HG03196 (cell line): ENCODE results near the gene SEPHS1.
A peak's percentile ranks its signal among the peaks of the same experiment; 100 is the strongest.
"Not testable (repeated sequence)": the region's sequence is repeated elsewhere in the genome, so short reads cannot be mapped to it uniquely, and the experiment has no call there.

Source experiments
- ATAC-seq: cut with Tn5 transposase; IDR thresholded peaks from one replicate; pipeline ENCODE4 v1.9.1; 2021; ENCODE audit not compliant: unreplicated experiment

The SEPHS1 gene

DNA sequence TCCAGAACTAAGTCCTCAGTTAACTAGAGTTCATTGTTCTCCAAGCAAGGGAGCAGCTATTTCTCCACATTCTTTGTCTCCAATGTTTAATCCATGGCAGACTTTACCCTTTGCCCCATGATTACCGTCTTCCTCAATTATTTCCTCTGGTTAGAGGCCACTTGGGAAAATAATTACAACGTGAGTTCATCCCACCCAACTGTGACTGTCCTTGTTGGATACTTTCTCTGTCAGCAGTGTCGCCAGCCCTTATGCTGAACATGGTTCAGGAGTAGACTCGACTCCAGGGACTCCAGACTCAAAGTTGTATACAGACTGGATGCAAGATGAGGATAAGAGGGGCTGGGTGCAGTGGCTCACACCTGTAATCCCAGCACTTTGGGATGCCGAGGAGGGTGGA is 17.1 kb upstream of the SEPHS1 start:
- no peak for ATAC-seq

DNA sequence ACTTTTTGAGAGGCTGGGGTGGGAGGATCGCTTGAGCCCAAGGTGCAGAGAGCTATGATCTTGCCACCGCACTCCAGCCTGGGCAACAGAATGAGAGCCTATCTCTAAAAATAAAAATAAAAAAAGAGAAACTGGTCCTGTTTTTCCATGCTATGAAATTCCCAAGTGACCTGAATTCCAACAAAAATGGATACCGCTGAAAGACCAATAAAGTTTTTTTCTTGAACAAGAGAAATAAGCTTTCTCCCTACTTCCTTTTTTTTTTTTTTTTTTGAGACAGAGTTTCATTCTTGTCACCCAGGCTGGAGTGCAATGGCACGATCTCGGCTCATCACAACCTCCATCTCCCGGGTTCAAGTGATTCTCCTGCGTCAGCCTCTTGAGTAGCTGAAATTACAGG is 12.5 kb upstream of the SEPHS1 start:
- ATAC-seq, result no peak

DNA sequence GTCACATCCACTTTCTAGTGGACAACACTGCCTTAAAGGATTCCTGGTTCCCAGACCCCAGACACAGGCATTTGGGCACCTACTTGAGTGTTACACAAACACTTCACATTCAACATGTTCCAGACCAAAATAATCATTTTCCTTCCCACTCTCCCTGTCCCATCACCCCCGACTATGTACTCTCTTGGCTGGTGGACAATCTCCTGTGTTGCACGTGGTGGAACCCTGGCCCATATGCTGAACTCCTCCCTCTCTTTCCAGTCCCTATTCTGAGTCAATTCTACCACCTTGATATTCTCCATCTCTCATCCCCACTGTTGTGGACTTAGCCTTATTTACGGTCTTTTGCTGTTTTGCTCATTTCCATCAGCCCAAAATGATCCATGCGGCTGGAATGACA is 8.3 kb upstream of the SEPHS1 start:
- no peak for ATAC-seq

DNA sequence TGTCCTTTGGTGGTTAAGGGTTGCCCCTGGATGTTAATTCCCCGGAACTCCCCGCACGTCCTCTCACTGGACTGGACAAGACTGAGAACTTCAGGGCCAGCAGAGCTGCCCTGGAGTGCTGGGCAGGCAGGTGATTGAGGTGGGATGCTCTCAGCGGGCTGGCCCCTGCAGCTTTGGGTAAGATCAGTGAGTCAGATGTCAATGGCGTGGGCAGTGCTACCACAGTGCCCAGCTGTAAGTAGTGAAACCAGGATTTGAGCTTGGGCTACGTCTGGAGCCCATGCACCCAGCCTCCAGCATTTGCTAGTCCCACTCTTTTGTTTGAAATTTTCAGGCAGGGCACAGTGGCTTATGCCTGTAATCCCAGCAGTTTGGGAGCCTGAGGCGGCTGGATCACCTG is 6.7 kb upstream of the SEPHS1 start:
- no peak for ATAC-seq

DNA sequence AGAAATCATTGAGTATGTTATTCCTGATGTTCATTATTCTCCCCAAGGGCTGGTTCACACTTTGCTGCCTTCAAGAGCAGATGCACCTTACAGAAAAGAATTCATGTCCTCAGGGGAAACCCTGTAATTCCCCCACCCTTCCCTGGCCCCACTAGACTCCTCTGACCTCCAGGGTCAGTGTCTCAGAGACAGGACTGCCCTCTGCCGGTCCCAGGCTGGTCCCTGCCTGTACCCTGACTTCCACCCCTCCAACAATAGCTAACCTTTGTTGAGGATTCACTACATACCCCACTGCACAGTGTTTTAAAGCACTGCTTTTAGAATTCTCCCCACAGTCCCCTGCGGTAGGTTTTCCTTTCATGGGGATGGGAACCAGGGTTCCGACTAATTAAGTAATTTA is 4.4 kb upstream of the SEPHS1 start:
- no peak for ATAC-seq

DNA sequence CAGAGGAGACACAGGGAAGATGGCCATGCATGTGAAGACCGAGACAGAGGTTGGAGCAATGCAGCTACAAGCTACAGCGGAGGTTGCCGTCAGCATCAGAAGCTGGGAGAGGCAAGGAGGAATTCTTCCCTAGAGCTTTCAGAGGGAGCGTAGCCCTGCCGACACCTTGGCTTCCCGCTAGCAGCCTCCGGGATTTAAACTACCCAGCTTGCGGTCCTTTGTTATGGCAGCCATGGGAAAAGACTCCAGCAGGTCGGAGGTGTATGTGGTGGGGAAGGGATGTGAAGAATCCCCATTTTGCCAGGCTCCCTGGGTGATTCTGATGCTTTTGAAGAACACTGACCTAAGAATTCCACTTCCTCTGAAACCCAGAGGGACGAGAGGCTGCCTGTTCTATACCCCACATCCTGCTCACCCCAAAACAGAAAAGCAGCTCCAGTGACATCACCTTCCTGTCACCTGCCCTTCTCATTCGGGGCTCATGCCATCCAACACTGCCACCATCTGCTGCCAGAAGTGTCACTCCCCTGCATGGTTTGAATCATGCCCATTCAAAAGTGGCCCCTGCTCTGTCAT is 3.3 kb upstream of the SEPHS1 start:
- no peak for ATAC-seq

DNA sequence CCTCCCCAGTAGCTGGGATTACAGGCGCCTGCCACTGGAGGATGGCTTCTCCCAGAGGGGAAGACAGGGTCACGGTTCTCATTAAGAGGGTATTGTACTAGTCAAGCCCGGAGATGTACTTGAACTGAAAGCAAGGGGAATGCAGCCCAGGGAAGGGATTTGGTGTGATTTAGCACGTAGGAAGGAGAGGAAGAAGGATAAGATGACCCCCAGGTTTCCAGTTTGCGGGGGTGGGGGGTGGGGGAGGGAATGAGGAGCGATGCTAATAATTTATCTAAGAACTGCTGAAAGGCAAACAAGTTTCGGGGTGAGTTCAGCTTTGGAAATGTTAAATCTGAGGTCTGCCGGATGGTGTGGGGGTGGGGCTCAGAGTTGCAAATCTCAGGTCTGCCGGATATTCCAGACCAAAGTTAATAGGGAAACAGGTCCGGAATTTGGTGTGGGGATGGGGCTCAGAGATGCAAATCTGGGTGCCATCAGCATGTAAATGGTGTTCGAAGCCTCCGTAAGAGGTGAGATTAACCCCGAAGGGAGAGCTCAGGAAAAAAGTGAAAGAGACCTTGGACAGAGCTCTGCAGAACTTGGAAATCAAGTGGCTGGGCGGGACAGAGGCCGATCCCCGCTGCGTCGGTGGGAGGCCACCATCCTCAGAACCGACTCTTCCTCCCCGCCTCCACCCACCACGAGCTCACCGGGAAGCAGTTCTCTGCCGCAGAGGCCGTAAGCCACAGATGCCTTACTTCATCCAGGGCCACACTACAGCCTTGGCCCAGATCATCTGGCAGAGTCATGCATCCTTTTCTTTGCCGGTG is 1.6 kb upstream of the SEPHS1 start:
- ATAC-seq, result no peak

DNA sequence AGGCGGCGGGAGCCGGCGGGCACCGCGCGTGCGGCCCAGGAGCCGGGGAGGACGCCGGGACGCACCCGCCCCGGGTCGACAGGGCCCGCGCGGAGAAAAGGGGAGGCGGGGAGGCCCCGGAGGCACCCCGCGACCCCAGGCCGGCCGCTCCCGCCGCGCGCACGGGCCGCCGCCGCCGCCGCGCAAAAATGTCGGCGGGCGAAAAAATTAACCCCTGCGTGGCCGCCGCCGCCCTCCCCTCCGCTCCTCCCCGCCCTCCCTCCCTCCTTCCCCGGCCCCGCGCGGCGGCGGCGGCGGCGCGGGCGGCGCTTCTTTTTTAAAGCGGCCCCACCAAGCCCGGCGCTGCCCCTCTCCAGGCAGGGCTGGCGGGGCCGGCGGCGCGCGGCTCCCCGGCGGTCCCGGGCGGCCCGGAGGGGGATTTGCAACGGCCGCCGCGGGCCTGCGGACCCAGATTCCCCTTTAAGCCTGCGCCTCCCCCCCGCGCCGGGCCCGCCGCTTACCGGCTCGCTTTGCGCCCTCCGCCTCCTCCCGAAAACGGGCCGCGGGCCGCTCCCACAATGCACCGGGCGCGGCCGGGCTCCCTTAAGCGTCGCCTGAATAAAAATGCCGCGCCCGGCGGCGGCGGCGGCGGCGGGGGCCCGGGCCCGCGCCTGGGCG is 465 bp downstream of the SEPHS1 start:
- peak; percentile 44 for ATAC-seq

DNA sequence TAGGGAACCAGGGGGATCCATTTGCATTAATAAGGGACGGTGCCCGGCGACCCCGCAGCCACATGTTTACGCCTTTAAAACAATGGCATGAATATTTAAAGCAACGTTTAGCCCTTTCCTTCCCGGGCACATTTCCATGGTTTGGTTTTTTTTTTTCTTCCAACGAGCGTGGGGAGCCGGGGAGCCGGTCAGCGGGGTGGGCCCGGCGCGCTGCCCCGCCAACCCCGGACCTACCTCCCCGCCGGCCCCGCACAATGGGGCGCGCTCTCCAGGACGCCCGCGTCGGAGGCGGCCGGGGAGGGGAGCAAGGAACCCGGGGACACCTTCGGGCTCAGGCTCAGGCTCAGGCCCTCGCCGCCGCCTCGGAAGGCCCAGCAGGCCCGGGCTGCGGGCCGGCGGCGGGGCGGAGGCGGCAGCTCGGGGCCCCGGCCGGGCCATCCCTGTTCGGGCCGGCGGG is 1.0 kb downstream of the SEPHS1 start:
- peak; percentile 20 for ATAC-seq

DNA sequence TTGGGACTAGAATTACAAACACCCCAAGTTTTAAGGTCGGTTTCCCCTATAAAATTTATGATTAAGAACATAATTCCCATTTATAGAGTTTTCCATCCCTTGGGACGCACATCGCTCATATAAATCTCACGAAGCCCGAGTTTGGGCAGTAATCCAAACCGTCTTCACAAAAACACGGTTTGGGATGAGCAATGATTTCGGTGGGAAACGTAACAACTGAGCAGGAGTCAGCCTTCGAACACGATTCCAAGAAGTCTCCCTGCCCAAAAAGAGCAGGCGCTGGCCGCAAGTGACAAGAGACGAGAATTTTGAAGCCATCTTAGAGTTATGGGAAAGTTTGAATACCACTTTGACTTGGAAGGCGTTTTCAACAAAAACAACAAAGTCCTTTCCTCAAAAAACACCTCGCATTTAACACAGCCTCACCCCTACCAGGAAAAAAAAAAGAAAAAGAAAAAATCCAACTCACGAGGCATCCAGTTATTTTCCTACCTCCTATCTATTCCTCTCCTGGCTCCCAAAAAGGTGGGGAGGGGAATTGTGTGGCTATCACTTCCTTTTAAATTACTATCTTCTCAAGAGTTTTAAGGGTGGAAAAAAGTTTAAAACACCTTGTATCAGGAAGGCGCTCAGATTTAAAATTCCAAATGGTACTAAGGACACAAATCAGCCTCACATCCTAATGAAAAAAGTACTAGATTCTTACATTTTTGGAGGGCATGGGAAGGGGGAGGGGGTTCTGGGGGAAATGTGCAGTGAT is 1.6 kb downstream of the SEPHS1 start:
- ATAC-seq, result no peak

DNA sequence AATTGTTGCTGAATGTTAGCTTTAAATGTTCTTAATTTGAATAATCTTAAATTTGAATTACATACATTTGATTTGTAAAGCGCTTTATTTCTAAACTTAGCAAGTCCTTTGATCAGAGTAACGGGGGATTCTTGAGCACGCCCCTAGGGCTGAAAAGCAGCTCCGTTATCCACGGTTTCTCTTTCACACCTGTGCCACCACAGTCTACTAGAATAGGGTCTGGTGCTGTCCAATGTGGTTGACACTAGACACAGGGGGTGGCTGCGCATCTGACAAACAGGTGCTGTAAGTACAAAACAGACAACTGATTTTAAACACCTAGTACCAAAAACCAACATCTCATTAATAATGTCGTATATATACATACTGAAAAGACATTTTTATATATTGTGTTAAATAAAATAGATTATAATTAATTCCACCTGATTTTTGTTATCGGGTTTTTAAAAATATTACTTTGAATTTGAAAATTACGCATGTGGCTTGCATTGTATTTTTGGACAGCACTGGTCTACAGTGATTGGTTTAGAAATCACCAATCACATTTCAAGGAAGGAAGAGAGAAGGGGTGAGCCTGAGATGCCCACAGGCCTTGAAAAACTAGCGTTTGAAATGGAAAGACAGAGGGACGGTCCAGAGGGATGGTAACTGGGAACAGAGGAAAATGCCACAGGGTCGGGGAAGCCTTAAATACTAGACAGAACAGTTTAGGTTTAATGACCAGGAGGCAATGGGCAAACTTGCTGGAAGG is 7.3 kb downstream of the SEPHS1 start:
- peak; percentile 62 for ATAC-seq

DNA sequence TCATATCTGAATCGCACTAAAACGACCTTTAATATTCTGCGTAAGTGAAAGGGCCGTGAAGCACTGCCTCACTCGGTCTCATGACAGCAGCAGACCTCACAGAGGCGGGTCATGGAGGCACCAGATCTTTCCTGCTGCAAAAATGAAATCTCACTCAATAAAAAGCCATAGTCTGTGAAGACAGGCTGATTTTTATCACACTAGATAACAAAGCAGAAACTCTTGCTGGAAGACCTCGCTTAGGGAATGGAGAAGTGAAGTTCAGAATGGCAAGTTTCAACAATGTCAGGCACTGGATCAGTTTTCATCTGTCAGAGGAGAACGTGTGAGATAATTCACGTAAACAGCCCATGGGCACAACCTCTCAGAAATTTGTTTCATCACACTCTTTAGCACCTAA is 8.0 kb downstream of the SEPHS1 start:
- peak; percentile 10 for ATAC-seq

DNA sequence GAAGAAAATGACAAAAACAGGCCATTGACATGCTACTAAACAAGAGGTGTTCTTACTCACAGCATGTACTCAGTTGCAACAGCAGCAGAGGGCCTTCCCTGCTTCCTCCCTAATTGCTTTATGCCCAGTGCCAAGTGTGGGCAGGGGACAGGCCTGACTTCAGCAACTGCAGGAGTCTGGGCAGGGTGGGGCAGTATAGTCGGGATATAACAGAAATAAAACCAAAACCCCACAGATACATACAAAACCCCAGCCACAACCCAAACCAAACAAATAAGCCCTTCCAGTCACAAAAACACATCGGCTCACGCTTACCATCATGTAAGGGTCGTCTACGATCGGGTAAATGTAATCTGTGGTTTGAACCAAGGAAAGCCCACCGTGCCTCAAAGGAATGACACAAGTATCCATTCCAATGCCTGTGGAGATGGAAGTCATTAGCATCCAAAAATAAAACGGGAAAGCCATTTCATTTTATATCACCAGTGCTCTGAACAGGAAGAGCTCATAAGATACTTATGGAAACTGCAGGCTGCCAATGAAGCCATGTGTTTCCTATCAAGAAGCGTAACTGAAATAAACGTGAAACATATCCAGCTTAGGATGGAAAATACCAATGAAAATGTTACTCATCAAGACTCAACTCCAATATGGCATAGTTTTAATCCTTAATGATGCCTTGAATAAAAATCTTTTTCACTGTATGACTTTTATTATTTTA is 9.5 kb downstream of the SEPHS1 start:
- ATAC-seq, result no peak

DNA sequence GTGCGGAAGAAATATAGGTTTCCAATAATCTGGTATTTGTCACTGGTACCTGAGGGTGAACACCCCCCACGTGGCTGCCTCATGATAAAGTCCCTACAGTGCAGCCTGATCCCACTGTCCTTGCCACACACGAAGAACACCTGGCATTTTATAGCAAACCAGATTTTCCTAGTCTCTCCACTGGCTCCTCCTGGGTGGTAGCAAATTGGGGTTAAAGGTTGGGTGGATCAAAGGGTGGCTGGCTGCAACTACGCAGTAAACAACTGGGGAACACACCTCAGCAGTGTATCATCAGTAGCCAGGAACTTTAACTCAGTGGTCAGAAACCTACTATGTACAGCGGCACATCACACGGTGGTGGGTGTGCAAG is 10.3 kb downstream of the SEPHS1 start:
- no peak for ATAC-seq

DNA sequence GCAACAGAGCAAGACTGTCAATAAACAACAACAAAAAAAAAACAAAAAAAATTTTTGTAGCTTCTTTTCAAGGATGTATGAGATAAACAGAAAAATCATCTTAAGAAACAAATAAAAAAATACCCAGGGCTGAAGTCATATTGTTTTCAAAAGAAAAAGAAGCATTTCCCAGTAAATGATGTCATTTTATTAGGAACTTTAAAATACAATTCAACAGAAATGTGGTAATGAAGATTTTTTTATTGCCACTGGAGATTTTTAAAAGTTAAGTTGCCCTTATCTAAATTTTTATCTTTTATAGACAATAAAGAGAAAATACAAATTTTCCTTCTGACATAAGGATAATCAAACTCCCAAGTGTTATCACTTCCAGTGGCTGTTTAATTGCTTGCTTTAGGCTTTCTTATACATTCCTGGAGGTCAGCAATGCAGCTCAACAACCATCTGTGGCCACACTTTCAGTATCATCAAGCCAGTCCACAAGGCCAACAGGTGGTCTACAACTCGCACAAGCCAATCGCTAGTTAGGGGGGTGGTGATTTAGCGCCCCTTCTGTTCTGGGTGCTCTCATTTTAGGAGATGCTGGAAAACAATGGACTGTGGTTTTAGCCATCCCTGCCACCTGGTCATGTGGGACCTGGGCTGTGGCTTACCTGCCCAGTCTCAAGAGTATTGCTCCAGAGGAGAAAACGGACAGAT is 10.8 kb downstream of the SEPHS1 start:
- ATAC-seq, result no peak

DNA sequence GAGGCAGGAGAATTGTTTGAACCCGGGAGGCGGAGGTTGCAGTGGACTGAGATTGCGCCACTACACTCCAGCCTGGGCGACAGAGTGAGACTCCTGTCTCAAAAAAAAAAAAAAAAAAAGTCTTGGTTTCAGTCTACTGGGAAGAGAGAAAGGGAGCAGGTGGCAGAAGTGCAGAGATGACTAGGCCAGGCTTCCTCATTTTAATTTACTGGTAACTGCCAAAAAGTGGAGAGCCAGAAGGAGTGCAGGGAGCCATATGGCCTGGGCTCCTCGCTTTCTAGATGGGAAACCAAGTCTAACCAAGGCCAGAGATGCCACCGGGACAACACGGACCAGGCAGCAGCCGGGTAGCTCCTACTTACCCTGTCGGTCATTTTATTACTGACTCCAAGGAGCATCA is 12.2 kb downstream of the SEPHS1 start:
- no peak for ATAC-seq

DNA sequence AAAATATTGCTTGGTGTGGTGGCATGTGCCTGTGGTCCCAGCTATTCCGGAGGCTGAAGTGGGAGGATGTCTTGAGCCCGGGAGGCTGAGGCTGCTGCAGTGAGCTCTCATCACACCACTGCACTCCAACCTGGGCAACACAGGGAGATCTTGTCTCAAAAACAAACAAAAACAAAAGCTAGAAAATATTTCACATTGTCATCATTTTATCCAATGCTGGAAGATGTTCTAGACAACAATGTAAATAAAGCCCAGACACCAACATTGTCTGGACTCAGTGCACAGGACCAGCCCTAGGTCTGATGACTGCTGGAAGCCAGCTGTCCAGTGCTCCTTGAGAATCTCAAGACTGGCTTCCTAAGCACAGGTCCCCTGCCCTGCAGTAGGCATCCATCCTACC is 13.5 kb downstream of the SEPHS1 start:
- ATAC-seq, result no peak

DNA sequence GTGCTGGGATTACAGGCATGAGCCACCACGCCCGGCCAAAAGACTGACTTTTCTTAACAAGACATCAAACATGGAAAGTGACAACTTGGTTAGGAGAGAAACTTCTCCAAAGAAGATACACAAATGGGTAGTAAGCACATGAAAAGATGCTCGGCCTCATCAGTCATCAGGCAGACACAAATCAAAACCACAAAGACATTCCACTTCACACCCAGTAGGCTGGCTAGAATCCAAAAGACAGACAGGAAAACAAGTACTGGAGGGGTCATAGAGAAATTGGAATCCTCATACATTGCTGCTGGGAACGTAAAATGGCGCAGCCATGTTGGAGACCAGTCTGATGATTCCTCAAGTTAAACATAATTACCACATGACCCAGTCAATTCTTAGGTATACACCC is 16.4 kb downstream of the SEPHS1 start:
- ATAC-seq, result no peak

DNA sequence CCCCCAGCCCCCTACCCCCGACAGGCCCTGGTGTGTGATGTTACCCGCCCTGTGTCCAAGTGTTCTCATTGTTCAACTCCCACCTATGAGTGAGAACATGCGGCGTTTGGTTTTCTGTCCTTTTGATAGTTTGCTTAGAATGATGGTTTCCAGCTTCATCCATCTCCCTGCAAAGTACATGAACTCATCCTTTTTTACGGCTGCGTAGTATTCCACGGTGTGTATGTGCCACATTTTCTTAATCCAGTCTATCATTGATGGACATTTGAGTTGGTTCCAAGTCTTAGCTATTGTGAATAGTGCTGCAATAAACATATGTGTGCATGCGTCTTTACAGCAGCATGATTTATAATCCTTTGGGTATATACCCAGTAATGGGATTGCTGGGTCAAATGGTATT is 17.1 kb downstream of the SEPHS1 start:
- ATAC-seq, result not testable (repeated sequence)

DNA sequence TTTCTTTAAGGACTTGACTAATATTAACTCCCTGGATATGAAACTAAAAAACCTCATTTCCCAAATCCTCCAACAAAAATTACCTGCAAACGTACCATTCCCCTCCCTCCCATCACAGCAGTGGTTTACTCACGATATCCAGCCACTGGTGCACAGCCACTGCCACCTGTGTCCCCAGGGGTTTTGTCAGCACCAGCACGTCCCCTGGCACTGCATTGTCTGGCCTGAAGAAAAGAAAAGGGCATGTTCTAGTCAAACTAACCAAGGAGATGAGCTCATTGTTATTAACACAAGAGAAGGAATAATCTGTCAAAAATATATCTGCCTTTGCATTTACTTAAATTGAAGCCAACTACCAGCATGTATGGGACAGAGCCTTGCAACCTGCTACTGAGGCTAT is 18.5 kb downstream of the SEPHS1 start:
- ATAC-seq, result no peak
